Measurements from ENCODE around the gene TRRAP. TPM values are rescaled to one million over a fixed set of nuclear protein-coding genes. Genes with fewer than 3 reads are reported as not detected.

TRRAP gene
- total and polyA plus RNA-seq, 2 of the 8 experiments (the other 6 are each of a cell fraction or from before 2014, with no cell fraction given): 21.7 to 48.6 TPM

GRCh38 chr7:99011706-99012404 lies 133.5 kb downstream of the TRRAP start (continued):
- TF ChIP-seq ATF2 (IDR thresholded peaks at IDR 0.05; ENCODE audit: low read length): no peak
- TF ChIP-seq POU5F1 (IDR thresholded peaks at IDR 0.05; ENCODE audit: low read depth, low read length): no peak

Data from H1 (cell line).